ENCODE measurements around the gene BRD7. TPM values are rescaled to one million over a fixed set of nuclear protein-coding genes. Genes with fewer than 3 reads are reported as not detected.
A peak's percentile ranks its signal among the peaks of the same experiment; 100 is the strongest.

BRD7 gene
- total and polyA plus RNA-seq, 2 of the 13 experiments (the other 11 are each of a cell fraction or from before 2014, with no cell fraction given): 82.3 to 149 TPM

DNA sequence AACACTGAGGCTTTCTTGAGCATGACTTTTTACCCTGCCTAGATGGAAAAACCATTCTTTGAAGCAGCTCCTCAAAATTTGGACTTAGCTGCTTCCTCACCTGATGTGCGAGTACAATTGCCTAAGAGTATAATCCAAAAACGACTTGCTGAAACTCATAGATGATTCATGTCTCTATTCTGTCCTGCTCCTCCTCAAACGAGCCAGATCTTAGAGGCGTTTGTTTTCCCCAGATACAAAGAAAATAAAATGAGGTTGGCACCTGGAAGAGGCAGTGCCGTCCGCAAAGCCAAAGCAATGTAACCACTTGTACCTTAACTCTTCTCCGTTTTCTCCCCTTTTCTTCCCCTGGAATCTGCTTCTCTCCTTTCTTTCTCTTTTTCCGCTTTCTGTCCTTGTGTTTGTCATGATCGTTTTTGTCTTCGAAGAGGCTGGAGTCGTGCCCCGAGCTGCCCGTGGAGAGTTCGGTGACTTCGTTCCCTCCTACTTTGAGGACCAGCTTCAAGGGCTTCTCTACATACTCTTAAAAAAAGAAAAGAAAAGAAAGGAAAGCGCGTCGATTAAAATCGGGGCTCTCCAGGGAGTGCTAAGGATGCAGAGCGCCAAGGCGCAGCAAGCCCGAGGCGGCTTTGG is 895 bp downstream of the BRD7 start:
- in situ Hi-C loops (cut with HindIII; ENCODE audit: extremely low pct_ligation_motif_present, low pct_unique_long_range_greater_than_20kb) (loop anchor here (10.0 to 25.0 kb wide), 2 partner anchors 123 to 331 kb away; partner anchors contain the start of gene CNEP1R1), intact Hi-C loops (cut with micrococcal nuclease; ENCODE audit: unreplicated experiment) (loop anchor here (5.0 kb wide), 1 partner anchor 739 kb away; no protein-coding TSS in a partner anchor)
- H2AFZ ChIP-seq (ENCODE audit: low read length): no peak overlapping the region
- POLR2A ChIA-PET: interaction anchor here (1.7 kb wide), 1 partner anchor 180 kb away, joined by 4 read pairs; the partner anchor contains the start of gene NKD1
- peak overlapping the region; percentile 78 to 87 (median 86) for H3K4me3 ChIP-seq (replicated peaks in 1 of 3; ENCODE audit: insufficient read depth in 1 of 3, low read depth in 2 of 3, low read length in 3 of 3)
- peaks cover 48% of the 10 kb centered on the region for H3K79me2 ChIP-seq (ENCODE audit: insufficient read depth, low read length)
- ATAC-seq: no peak; the same call in 2 of the 3 replicates
- peak overlapping the region; percentile 68 for H3K27ac ChIP-seq (ENCODE audit: extremely low read length, insufficient read depth, low read length)
- no peaks in the 10 kb centered on the region; a peak in 1 of 5 replicates for H3K27me3 ChIP-seq (ENCODE audit: control insufficient read depth in 1 of 2, insufficient read depth in 2 of 2, low read length in 2 of 2)
- CTCF ChIA-PET (ENCODE audit: low intra/inter-chr PET ratio, low total read pairs): no interaction called here
- peaks cover 12 to 34% of the 10 kb centered on the region in 2 experiments for H3K36me3 ChIP-seq (replicated peaks in 1 of 2; ENCODE audit: control insufficient read depth in 1 of 2, insufficient read depth in 2 of 2, low read length in 2 of 2)
- H3K9ac ChIP-seq (ENCODE audit: insufficient read depth, low read depth, low read length): peak overlapping the region; percentile 91
- no peak for DNase-seq (ENCODE audit: low spot score)
- peaks cover 4% of the 10 kb centered on the region; the same call in 1 of the 2 replicates for H3K9me3 ChIP-seq (ENCODE audit: low read length)
- H3K4me2 ChIP-seq (ENCODE audit: low read depth, low read length): peak overlapping the region; percentile 91
- BruUV-seq (replicated peaks): no TSS peak
- no peak for FAIRE-seq
- peaks cover 66% of the 10 kb centered on the region for H3K4me1 ChIP-seq (ENCODE audit: insufficient read depth, low read length)
- WGBS (ENCODE audit: low lambda C conversion rate): 3% methylated on average over 23 of the region's 23 CpGs
- no peaks in the 10 kb centered on the region; the same call in 1 of the 2 replicates for H4K20me1 ChIP-seq (ENCODE audit: insufficient read depth, low read length)
- no peak for TF ChIP-seq NFIB (CRISPR knock-in tag; IDR thresholded peaks at IDR 0.05; ENCODE audit: borderline replicate concordance)
- TF ChIP-seq MYNN (CRISPR knock-in tag; IDR thresholded peaks at IDR 0.05; ENCODE audit: low read depth): no peak
- TF ChIP-seq RCOR2 (CRISPR knock-in tag; IDR thresholded peaks at IDR 0.05): no peak
- TF ChIP-seq, protein P1, sequence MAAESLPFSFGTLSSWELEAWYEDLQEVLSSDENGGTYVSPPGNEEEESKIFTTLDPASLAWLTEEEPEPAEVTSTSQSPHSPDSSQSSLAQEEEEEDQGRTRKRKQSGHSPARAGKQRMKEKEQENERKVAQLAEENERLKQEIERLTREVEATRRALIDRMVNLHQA (CRISPR knock-in tag; IDR thresholded peaks at IDR 0.05): no peak
- TF ChIP-seq ZNF383 (CRISPR knock-in tag; IDR thresholded peaks at IDR 0.05; ENCODE audit: borderline replicate concordance): 0 out of 2 replicates have a peak, but pooled peaks have one; percentile 53
- TF ChIP-seq TBX3 (IDR thresholded peaks at IDR 0.05; ENCODE audit: borderline replicate concordance): no peak
- TF ChIP-seq, protein P2, sequence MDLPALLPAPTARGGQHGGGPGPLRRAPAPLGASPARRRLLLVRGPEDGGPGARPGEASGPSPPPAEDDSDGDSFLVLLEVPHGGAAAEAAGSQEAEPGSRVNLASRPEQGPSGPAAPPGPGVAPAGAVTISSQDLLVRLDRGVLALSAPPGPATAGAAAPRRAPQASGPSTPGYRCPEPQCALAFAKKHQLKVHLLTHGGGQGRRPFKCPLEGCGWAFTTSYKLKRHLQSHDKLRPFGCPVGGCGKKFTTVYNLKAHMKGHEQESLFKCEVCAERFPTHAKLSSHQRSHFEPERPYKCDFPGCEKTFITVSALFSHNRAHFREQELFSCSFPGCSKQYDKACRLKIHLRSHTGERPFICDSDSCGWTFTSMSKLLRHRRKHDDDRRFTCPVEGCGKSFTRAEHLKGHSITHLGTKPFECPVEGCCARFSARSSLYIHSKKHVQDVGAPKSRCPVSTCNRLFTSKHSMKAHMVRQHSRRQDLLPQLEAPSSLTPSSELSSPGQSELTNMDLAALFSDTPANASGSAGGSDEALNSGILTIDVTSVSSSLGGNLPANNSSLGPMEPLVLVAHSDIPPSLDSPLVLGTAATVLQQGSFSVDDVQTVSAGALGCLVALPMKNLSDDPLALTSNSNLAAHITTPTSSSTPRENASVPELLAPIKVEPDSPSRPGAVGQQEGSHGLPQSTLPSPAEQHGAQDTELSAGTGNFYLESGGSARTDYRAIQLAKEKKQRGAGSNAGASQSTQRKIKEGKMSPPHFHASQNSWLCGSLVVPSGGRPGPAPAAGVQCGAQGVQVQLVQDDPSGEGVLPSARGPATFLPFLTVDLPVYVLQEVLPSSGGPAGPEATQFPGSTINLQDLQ (CRISPR knock-in tag; IDR thresholded peaks at IDR 0.05): no peak
- no peak for TF ChIP-seq PCBP1 (IDR thresholded peaks at IDR 0.05; ENCODE audit: borderline replicate concordance, low read depth, low read length)
- 0 out of 2 replicates have a peak, but pooled peaks have one; percentile 45 for TF ChIP-seq RARG (CRISPR knock-in tag; IDR thresholded peaks at IDR 0.05; ENCODE audit: low read depth)
- no peak for TF ChIP-seq ZBTB38 (CRISPR knock-in tag; IDR thresholded peaks at IDR 0.05)
- TF ChIP-seq ZFP82 (CRISPR knock-in tag; IDR thresholded peaks at IDR 0.05; ENCODE audit: borderline replicate concordance): no peak
- no peak for TF ChIP-seq ZNF331 (CRISPR knock-in tag; IDR thresholded peaks at IDR 0.05)
- 0 out of 4 replicates have a peak, but pooled peaks of 1 of the 2 experiments have one; percentile 13 for TF ChIP-seq KLF16 (CRISPR knock-in tag; IDR thresholded peaks at IDR 0.05)
- TF ChIP-seq KMT2A (CRISPR knock-in tag; IDR thresholded peaks at IDR 0.05): peak; percentile 21; the same call in 1 of the 2 replicates
- TF ChIP-seq ZMYM3 (CRISPR knock-in tag; IDR thresholded peaks at IDR 0.05): no peak
- TF ChIP-seq, protein P3, sequence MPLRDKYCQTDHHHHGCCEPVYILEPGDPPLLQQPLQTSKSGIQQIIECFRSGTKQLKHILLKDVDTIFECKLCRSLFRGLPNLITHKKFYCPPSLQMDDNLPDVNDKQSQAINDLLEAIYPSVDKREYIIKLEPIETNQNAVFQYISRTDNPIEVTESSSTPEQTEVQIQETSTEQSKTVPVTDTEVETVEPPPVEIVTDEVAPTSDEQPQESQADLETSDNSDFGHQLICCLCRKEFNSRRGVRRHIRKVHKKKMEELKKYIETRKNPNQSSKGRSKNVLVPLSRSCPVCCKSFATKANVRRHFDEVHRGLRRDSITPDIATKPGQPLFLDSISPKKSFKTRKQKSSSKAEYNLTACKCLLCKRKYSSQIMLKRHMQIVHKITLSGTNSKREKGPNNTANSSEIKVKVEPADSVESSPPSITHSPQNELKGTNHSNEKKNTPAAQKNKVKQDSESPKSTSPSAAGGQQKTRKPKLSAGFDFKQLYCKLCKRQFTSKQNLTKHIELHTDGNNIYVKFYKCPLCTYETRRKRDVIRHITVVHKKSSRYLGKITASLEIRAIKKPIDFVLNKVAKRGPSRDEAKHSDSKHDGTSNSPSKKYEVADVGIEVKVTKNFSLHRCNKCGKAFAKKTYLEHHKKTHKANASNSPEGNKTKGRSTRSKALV (CRISPR knock-in tag; IDR thresholded peaks at IDR 0.05): peak; percentile 31; the same call in 1 of the 2 replicates

All from HepG2 (cell line).